K562 (cell line): ENCODE data around the gene ABCA1. TPM values are rescaled to one million over a fixed set of nuclear protein-coding genes. Genes with fewer than 3 reads are reported as not detected.

Source experiments
- ARNT ChIP-seq, 2 experiments: fragments of 450-650 bp; IDR thresholded peaks; 2 replicates each; pipeline ENCODE4 v1.6.1; 2016; ENCODE audit warnings: mild to moderate bottlenecking in 1 of 2
- ATF1 ChIP-seq, 2 experiments: fragments of 450-650 bp in 1 of 2; IDR thresholded peaks; 2 replicates each; pipeline ENCODE4 v1.6.1; 2016; ENCODE audit warnings: missing compliant biosample characterization in 1 of 2, missing genetic modification characterization in 1 of 2
- CEBPG ChIP-seq, 3 experiments: fragments of 200-800 bp in 1 of 3; sonication (Bioruptor generic) in 1 of 3; sonication (generic) in 1 of 3; formaldehyde crosslinking in 1 of 3; IDR thresholded peaks in 2 of 3; conservative IDR thresholded peaks in 1 of 3; 2 replicates each; pipeline versions ENCODE4 v1.6.1 to v1.8.0; 2016 to 2022; ENCODE audit warnings: missing compliant biosample characterization in 2 of 3, missing genetic modification characterization in 2 of 3, mild to moderate bottlenecking in 1 of 3, missing genetic modification reagents in 1 of 3
- E2F8 ChIP-seq: fragments of 450-650 bp; IDR thresholded peaks from 2 replicates; pipeline ENCODE4 v1.7.1; 2018; ENCODE audit warnings: mild to moderate bottlenecking, low read depth; ENCODE audit not compliant: partially characterized antibody
- FOSL1 ChIP-seq: fragments of 200-800 bp; sonication (Bioruptor generic); conservative IDR thresholded peaks from 2 replicates; pipeline ENCODE4 v1.6.1; 2016; ENCODE audit warnings: missing genetic modification characterization, missing compliant biosample characterization
- FOXA3 ChIP-seq, 2 experiments: fragments of 450-650 bp in 1 of 2; sonication (generic) in 1 of 2; formaldehyde crosslinking; IDR thresholded peaks in 1 of 2; conservative IDR thresholded peaks in 1 of 2; 2 replicates each; pipeline versions ENCODE4 v1.4.0 to v1.8.0; 2020 to 2022; ENCODE audit warnings: mild to moderate bottlenecking in 2 of 2, missing genetic modification reagents in 1 of 2
- MAZ ChIP-seq, 2 experiments: fragments of 450-650 bp in 1 of 2; sonication (generic) in 1 of 2; formaldehyde crosslinking; IDR thresholded peaks in 1 of 2; conservative IDR thresholded peaks in 1 of 2; 2 replicates each; pipeline versions ENCODE4 v1.4.0 to v1.5.0; 2020; ENCODE audit warnings: mild to moderate bottlenecking in 1 of 2, missing genetic modification reagents in 1 of 2
- NBN ChIP-seq: fragments of 450-650 bp; IDR thresholded peaks from 2 replicates; pipeline ENCODE4 v1.6.1; 2016; ENCODE audit warnings: low read depth, mild to moderate bottlenecking
- NR2C2 ChIP-seq, 2 experiments: fragments of 200-800 bp in 1 of 2; sonication (Bioruptor generic) in 1 of 2; sonication (generic) in 1 of 2; formaldehyde crosslinking in 1 of 2; IDR thresholded peaks; 2 replicates each; pipeline versions ENCODE4 v1.6.1 to v1.8.0; 2016 to 2022; ENCODE audit warnings: mild to moderate bottlenecking in 1 of 2, missing compliant biosample characterization in 1 of 2, missing genetic modification characterization in 1 of 2, missing genetic modification reagents in 1 of 2
- PHB2 ChIP-seq: fragments of 450-650 bp; IDR thresholded peaks from 2 replicates; pipeline ENCODE4 v1.6.1; 2017; ENCODE audit warnings: low read depth
- SMAD1 ChIP-seq: fragments of 150-350 bp; IDR thresholded peaks from 2 replicates; pipeline ENCODE4 v1.6.1; 2014; ENCODE audit warnings: low read length, low read depth; ENCODE audit not compliant: partially characterized antibody
- SMARCA4 ChIP-seq: fragments of 450-650 bp; IDR thresholded peaks from 2 replicates; pipeline ENCODE4 v1.6.1; 2016
- ZBTB33 ChIP-seq: sonication (generic); formaldehyde crosslinking; IDR thresholded peaks from 2 replicates; pipeline ENCODE4 v1.8.1; 2023; ENCODE audit warnings: mild to moderate bottlenecking, missing genetic modification reagents
- ZHX1 ChIP-seq: fragments of 150-350 bp; conservative IDR thresholded peaks from 2 replicates; pipeline ENCODE4 v1.6.1; 2014; ENCODE audit warnings: low read length
- ZNF639 ChIP-seq, 2 experiments: fragments of 200-800 bp in 1 of 2; sonication (Bioruptor generic) in 1 of 2; sonication (generic) in 1 of 2; formaldehyde crosslinking in 1 of 2; IDR thresholded peaks in 1 of 2; conservative IDR thresholded peaks in 1 of 2; 2 replicates each; pipeline versions ENCODE4 v1.5.0 to v1.6.1; 2016 to 2020; ENCODE audit warnings: missing compliant biosample characterization in 1 of 2, missing genetic modification characterization in 1 of 2, missing genetic modification reagents in 1 of 2
- polyA plus RNA-seq, 8 experiments: library from polyadenylated mRNA; depleted of rRNA in 4 of 8; stranded (reverse) in 5 of 8; unstranded in 3 of 8; fragments of >200 nt; fragmentation: Nextera tagmentation in 2 of 8; fragmentation: Illumina TruSeq in 1 of 8; extraction: Ambion mirVana in 2 of 8; extraction: Trizol in 1 of 8; gene quantifications; 2 replicates each; pipeline versions ENCODE4 v1.2.1 to v1.2.3, GENCODE V29; 2011 to 2014; ENCODE audit warnings: inconsistent platforms in 1 of 8, missing spikeins in 1 of 8
- total RNA-seq, 7 experiments: library from RNA; depleted of rRNA in 6 of 7; stranded (reverse); fragments of >200 nt in 6 of 7; fragmentation: Illumina TruSeq in 2 of 7; extraction: Trizol in 2 of 7; gene quantifications; 2 replicates each; pipeline versions ENCODE4 v1.2.1 to v1.2.3, GENCODE V29; 2011 to 2021; ENCODE audit warnings: low replicate concordance in 1 of 7

The ABCA1 gene
- total and polyA plus RNA-seq, 9 of the 15 experiments (the other 6 are each of a cell fraction or from before 2014, with no cell fraction given), result under 0.01 to 0.18 (median 0.02) TPM; not detected in 5

GRCh38 chr9:104775574-104775936 lies 152.4 kb downstream of the ABCA1 start (continued):
- TF ChIP-seq E2F8, result peak; percentile 3
- no peak for TF ChIP-seq NR2C2 (CRISPR knock-in tag; IDR thresholded peaks at IDR 0.05)
- peak; percentile 87 for TF ChIP-seq NR2C2 (tag; IDR thresholded peaks at IDR 0.05)
- TF ChIP-seq FOSL1 (tag), result peak; percentile 54
- TF ChIP-seq NBN, result 0 out of 2 replicates have a peak, but pooled peaks have one; percentile 8
- no peak for TF ChIP-seq PHB2
- peak in 1 of 2 experiments; percentile 17; a peak in 1 of 4 replicates for TF ChIP-seq ZNF639 (CRISPR knock-in tag; conservative IDR thresholded peaks at IDR 0.05 in 1 of 2, IDR thresholded peaks at IDR 0.05 in 1 of 2)
- 0 out of 2 replicates have a peak, but pooled peaks have one; percentile 5 for TF ChIP-seq ZBTB33 (CRISPR knock-in tag)
- no peak for TF ChIP-seq FOXA3 (CRISPR knock-in tag; conservative IDR thresholded peaks at IDR 0.05 in 1 of 2, IDR thresholded peaks at IDR 0.05 in 1 of 2)
- no peak for TF ChIP-seq ZHX1
- TF ChIP-seq ATF1 (CRISPR knock-in tag; IDR thresholded peaks at IDR 0.05), result no peak
- peak; percentile 66 for TF ChIP-seq ATF1 (tag; IDR thresholded peaks at IDR 0.05)
- peak in 1 of 2 experiments; percentile 5; a peak in 1 of 4 replicates for TF ChIP-seq ARNT (IDR thresholded peaks at IDR 0.05)
- peak; percentile 1; the same call in 1 of the 2 replicates for TF ChIP-seq SMARCA4
- 0 out of 2 replicates have a peak, but pooled peaks have one; percentile 5 for TF ChIP-seq CEBPG (CRISPR knock-in tag; IDR thresholded peaks at IDR 0.05)
- TF ChIP-seq CEBPG (tag; conservative IDR thresholded peaks at IDR 0.05 in 1 of 2, IDR thresholded peaks at IDR 0.05 in 1 of 2), result peak in 1 of 2 experiments; percentile 6; a peak in 1 of 4 replicates
- peak; percentile 8 for TF ChIP-seq SMAD1
- TF ChIP-seq MAZ (CRISPR knock-in tag; conservative IDR thresholded peaks at IDR 0.05 in 1 of 2, IDR thresholded peaks at IDR 0.05 in 1 of 2), result peak in 1 of 2 experiments; percentile 11; a peak in 1 of 4 replicates
